Neural crest cell (in vitro differentiated cells): ENCODE data around the gene LATS2. TPM values are rescaled to one million over a fixed set of nuclear protein-coding genes. Genes with fewer than 3 reads are reported as not detected.

Source experiments
- DNase-seq: peaks from one replicate; pipeline ENCODE4 v3.0.0; 2021; ENCODE audit warnings: low read depth, mixed read lengths, low spot score
- H3K27ac Mint-ChIP-seq: one replicate; pipeline ENCODE4 v1.8.0; 2021; ENCODE audit warnings: mild to moderate bottlenecking, mixed read lengths; ENCODE audit not compliant: unreplicated experiment
- H3K27me3 Mint-ChIP-seq: 2 replicates; pipeline ENCODE4 v1.8.0; 2021; ENCODE audit warnings: low read depth, mild to moderate bottlenecking, mixed read lengths
- H3K36me3 Mint-ChIP-seq: 2 replicates; pipeline ENCODE4 v1.8.0; 2021; ENCODE audit warnings: low read depth, mild to moderate bottlenecking, mixed read lengths
- H3K4me1 Mint-ChIP-seq: 2 replicates; pipeline ENCODE4 v1.8.0; 2021; ENCODE audit warnings: mixed read lengths
- H3K4me3 Mint-ChIP-seq: one replicate; pipeline ENCODE4 v1.8.0; 2021; ENCODE audit warnings: mild to moderate bottlenecking, mixed read lengths
- H3K9me3 Mint-ChIP-seq: 2 replicates; pipeline ENCODE4 v1.8.0; 2021; ENCODE audit warnings: mixed read lengths
- CTCF ChIP-seq: fragments of 200-600 bp; sonication (generic); conservative IDR thresholded peaks from 2 replicates; pipeline ENCODE4 v1.5.0; 2021; ENCODE audit warnings: antibody characterized with exemption, mild to moderate bottlenecking
- total RNA-seq: library from RNA; stranded (reverse); gene quantifications from 2 replicates; pipeline ENCODE4 v1.2.1, GENCODE V29; 2021

Gene LATS2
- total RNA-seq, 1 donor from 2014 or later: 26.2 TPM

DNA sequence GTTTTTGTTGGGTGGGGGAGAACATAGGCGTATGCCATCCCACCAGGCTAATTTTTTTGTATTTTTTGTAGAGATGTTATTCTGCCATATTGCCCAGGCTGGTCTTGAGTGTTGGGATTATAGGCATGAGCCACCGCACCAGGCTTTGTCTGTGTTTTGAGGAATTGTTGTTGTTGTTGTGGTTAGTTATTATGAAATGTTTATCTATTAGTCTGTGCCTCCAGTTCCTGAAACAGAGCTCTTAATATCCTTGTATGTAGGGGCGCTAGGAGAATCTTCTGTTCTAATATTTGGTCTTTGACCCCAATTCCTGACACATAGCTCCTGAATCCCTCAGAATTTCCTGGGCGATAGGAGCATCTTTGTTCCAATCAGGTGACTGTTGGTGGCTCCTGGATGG is 5.6 kb upstream of the LATS2 start:
- Mint-ChIP-seq H3K4me1 (no peaks in the 10 kb centered on the region), H3K36me3 (no peaks in the 10 kb centered on the region), H3K27me3 (no peaks in the 10 kb centered on the region), H3K9me3 (no peaks in the 10 kb centered on the region), H3K4me3 (no peak overlapping the region), H3K27ac (no peak overlapping the region)
- no peak for TF ChIP-seq CTCF
- no peak for DNase-seq

DNA sequence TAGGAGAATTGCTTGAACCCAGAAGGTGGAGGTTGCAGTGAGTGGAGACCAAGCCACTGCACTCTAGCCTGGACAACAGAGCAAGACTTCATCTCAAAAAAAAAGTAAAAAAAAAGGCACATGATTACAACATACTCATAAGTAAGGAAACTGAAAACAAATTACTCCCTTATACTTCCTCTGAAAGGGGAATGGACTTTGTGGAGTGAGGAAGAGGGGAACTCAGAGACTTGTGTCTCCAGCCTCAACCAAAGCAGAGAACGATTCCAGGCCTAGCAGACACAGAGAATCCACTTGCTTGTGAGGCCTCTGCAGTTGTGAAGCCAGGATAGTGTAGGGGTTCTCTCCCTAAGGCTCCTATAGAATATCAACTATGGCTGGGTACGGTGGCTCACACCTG is 4.3 kb upstream of the LATS2 start:
- H3K27ac Mint-ChIP-seq: no peak overlapping the region

DNA sequence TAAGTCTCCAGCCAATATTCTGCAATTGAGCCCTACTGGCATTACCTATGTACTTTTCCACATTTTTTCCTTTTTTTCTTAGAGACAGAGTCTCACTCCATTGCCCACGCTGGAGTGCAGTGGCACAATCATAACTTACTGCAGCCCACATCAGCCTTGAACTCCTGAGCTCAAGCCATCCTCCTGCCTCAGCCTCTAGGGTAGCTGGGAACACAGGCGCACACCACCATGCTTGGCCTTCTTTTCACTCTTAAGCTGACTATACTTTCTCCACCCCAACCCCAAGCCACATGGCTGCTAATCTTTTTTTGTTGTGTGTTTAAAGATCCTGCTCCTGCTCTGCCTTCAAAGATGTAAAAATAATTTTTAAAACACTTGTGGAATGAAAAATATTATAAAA is 1.6 kb upstream of the LATS2 start:
- H3K4me3 Mint-ChIP-seq: peak overlapping the region; percentile 86
- TF ChIP-seq CTCF: no peak
- no peak for DNase-seq
- peak overlapping the region; percentile 72 for H3K27ac Mint-ChIP-seq
- no peaks in the 10 kb centered on the region for H3K9me3 Mint-ChIP-seq
- no peaks in the 10 kb centered on the region for H3K36me3 Mint-ChIP-seq
- H3K4me1 Mint-ChIP-seq: peaks cover 13% of the 10 kb centered on the region
- H3K27me3 Mint-ChIP-seq: no peaks in the 10 kb centered on the region

More for the DNA sequence above, 4.3 kb upstream of the LATS2 start:
- Mint-ChIP-seq H3K9me3 (no peaks in the 10 kb centered on the region), H3K4me1 (peaks cover 5% of the 10 kb centered on the region), H3K27me3 (no peaks in the 10 kb centered on the region), H3K4me3 (no peak overlapping the region), H3K36me3 (no peaks in the 10 kb centered on the region)
- no peak for DNase-seq
- TF ChIP-seq CTCF: no peak

- no peaks in the 10 kb centered on the region for H3K36me3 Mint-ChIP-seq
- DNase-seq: peak; percentile 32
- no peak for TF ChIP-seq CTCF
- peaks cover 31% of the 10 kb centered on the region for H3K4me1 Mint-ChIP-seq
- peak overlapping the region; percentile 82 for H3K4me3 Mint-ChIP-seq
- peak overlapping the region; percentile 67 for H3K27ac Mint-ChIP-seq
- H3K27me3 Mint-ChIP-seq: no peaks in the 10 kb centered on the region
- H3K9me3 Mint-ChIP-seq: no peaks in the 10 kb centered on the region
Measured at GRCh38 chr13:21060338-21061028, 903 bp downstream of the LATS2 start.

GRCh38 chr13:21059641-21060337 is 1.6 kb downstream of the LATS2 start:
- Mint-ChIP-seq H3K9me3 (no peaks in the 10 kb centered on the region), H3K4me1 (peaks cover 34% of the 10 kb centered on the region), H3K27me3 (no peaks in the 10 kb centered on the region), H3K36me3 (no peaks in the 10 kb centered on the region), H3K4me3 (peak overlapping the region; percentile 82), H3K27ac (peak overlapping the region; percentile 67)
- no peak for DNase-seq
- no peak for TF ChIP-seq CTCF
